ENCODE results near the gene MAPK11.
"Not testable (repeated sequence)": the region's sequence is repeated elsewhere in the genome, so short reads cannot be mapped to it uniquely, and the experiment has no call there.

MAPK11 gene

GRCh38 chr22:50275181-50276055, 5.2 kb upstream of the MAPK11 start:
- DNase-seq: no peak

GRCh38 chr22:50274771-50275170, 4.6 kb upstream of the MAPK11 start:
- no peak for DNase-seq

- DNase-seq: no peak
These were observed 4.1 kb upstream of the MAPK11 start for GRCh38 chr22:50274311-50274710.

GRCh38 chr22:50273781-50274180, 3.6 kb upstream of the MAPK11 start:
- not testable (repeated sequence) for DNase-seq

DNA sequence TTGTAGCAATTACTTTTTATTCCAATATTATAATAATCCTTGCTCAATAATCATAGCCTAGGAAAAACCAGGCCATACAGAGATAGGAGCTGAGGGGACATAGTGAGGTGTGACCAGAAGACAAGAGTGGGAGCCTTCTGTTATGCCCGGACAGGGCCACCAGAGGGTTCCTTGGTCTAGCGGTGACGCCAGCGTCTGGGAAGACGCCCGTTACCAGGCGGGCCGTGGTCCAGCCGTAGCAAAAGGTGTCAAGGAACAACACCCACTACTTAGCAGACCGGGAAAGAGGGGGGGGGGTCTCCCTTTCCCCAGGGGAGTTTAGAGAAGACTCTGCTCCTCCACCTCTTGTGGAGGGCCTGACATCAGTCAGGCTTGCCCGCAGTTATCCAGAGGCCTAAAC, 3.2 kb upstream of the MAPK11 start:
- not testable (repeated sequence) for DNase-seq

DNA sequence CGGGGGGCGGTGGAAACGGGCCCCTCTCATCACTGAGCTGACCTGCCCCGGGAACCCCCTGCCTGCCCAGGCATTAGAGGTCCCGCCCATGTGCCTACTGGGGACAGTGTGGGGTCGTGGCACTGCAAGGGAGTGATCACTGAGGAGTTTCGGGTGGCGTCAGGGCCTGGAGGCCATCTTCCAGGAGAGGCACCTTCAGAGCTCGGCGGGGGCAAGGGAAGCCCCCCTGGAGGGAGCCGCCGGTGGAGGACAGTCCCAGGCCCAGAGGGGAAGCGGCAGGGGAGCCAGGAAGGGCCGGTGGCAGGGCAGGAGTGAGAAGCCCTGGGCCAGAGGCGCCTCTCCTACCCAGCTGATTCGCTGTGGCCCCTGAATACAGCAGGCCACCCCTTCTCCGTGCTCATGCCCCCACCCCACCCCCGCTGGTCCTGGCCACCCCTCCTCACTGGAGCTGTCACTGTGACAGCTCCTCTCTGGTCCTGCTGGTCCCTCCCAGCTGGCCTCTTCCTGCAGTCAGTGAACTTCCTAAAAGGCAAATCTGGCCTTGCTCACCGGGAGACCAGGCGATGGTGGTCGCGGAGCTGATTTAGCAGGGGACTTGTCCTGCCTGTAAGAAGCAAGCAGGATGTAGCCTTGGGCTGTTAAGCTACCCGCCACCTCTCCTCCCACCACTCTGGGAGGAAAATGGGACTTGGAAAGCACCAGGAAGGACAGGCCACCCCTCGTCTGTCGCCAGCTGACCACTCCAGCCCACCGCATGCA, 2.0 kb upstream of the MAPK11 start:
- DNase-seq: no peak

GRCh38 chr22:50271519-50271970, 1.4 kb upstream of the MAPK11 start:
- DNase-seq: no peak

- DNase-seq: no peak
These were observed 650 bp upstream of the MAPK11 start for GRCh38 chr22:50270666-50271394.

DNA sequence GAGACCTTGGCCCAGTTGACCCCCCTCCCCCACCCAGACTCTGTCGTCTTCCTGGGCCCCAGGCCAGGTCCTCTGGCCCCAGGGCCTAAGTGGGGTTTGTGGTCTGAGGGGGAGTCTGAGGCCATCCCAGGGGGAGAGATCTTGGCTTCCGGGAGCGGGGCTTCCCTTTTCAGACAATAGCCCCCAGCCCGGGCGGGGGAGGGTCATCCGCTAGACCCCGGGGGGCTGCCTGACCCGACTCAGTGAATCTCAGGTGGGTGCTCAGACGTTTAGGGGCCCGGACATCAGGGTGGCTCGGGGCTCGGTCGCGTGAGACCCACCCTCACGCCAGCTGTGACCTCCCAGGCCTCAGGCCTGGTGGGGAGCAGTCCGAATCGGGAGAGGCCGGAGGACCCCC, 609 bp downstream of the MAPK11 start:
- DNase-seq: no peak

- no peak for DNase-seq
These were observed 1.5 kb downstream of the MAPK11 start for GRCh38 chr22:50268655-50269113.

- no peak for DNase-seq
These were observed 2.4 kb downstream of the MAPK11 start for GRCh38 chr22:50267591-50268390.

DNA sequence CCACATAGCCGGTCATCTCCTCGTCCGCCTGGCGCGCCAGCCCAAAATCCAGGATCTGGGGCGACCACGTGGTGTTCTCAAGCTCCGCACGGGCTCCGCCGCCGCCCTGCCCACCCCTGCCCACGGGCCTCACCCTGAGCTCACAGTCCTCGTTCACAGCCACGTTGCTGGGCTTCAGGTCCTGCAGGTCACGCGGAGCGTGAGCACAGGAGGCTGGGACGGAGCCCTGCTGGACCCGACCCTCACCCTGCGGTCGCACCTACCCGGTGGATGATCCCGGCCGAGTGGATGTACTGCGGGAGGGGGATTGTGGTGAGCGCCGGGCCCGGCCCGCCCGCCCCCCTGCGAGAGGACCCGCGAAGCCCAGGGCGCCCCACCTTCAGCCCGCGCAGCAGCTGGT, 3.2 kb downstream of the MAPK11 start:
- no peak for DNase-seq

DNA sequence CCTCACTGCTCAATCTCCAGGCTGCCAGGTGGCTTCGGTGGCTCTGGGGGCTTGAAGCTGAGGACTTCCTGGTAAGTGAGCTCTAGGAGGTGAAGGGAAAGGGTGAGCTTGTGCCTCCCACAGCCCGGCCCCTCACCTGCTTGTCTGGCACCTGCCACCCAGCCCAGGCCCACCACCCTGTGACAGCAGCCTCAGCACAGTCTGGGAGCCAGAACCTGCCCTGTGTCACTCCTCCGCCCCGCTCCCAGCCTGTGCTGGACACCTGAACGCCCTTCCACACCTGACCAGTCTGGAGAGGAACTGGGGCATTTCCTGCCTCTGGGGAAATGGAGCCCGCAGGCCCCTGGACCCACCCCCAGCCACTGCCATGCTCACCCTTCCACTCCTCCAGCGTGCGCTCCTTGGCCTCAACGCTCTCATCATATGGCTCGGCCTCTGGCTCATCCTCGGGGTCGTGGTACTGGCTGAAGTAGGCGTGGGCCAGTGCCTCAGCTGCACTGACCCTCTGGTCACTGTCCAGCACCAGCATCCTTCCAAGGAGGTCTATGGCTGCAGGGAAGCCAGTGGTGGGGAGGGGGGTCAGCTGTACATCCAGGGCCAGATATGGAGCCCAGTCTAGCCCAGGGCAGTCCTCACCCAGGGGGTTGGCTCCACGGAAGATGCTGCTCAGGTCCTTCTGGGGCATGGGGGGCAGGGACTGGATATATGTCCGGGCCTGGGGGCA, 5.1 kb downstream of the MAPK11 start:
- DNase-seq: no peak

GRCh38 chr22:50264104-50264745, 6.0 kb downstream of the MAPK11 start:
- no peak for DNase-seq

DNA sequence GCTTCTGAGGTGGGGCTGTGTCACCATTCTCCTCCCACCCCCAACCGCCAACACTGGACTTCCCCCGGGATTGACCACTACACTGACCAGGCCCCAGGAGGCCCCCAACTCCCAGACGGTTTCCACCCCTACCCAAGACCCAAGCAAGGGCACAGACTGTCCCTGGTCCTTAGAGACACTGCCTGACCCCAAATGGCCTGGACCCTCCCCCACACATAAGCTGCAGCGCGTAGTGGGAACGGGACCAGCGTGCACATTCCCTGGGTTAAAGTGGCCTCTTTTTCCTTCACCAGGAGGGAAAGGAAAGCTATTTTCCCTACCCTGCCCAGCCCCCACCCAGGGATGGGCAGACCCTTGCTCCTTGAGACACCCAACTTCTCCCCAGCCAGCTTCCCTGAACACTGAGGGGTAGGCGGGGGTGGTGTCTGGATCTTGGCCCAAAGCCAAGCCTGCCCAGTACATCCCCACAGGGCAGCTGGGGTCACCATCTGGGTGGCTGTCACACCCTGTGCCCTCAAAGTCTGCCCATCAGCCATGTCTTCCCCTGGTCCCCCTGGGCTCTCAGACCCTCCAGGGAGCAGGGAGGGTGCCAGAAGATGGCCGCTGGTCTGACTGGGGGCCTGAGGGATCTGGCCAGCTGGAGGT, 7.1 kb downstream of the MAPK11 start:
- no peak for DNase-seq

DNA sequence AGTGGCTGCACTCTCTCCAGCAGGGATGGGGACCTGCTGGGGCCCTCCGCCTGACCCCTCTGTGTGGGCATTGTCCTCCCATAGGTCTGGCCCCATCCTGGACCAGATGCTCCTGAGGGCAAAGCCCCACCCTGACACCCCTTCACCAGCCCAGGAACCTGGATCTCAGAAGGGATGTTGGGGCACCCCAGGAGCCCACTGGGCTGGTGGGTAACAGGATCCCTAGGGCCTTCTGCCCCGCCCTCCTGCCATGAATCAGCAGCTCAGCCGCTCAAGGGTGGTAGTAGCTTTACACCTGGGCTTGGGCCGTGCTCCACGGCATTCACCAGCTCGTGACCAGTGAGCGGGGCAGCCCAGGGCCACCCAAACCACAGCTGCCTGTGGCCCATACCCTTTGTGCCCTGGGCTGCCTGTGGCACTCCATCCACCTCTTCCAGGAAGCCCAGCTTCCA, 7.7 kb downstream of the MAPK11 start:
- DNase-seq: no peak

- no peak for DNase-seq
These were observed 8.3 kb downstream of the MAPK11 start, which contains the start of gene MAPK12 for GRCh38 chr22:50261615-50262459. Gene MAPK12, minus strand, starts transcription at chr22:50261683. Its CDS starts 174 bp downstream, at chr22:50261509.

- no peak for DNase-seq
These were observed 9.2 kb downstream of the MAPK11 start for GRCh38 chr22:50260801-50261614.

DNA sequence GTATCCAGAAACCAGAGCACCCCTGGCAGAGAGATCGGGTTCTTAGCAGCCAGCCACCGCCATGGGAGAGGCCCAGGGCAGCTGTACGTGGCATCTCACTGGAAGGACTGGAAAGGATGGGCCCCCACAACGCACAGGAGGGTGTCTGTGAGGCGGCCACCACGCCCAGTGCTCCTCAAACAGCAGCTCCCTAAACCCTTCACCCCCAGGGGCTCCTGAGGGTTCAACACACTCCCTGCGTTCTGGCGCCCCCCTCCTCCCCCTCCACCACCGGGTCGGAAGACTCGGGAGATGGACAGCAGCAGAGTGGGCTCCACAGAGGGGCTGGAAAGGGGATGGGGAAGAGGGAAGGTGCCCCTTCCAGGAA, 9.8 kb downstream of the MAPK11 start:
- no peak for DNase-seq
